Loucy (cell line): ENCODE measurements around the gene WASHC3.

Source experiments
- H2AFZ ChIP-seq: fragments of 200-600 bp; sonication (generic); 2 replicates; pipeline ENCODE4 v1.6.0; 2016; ENCODE audit warnings: antibody characterized with exemption, mild to moderate bottlenecking, low read length, moderate library complexity
- H3F3A ChIP-seq: fragments of 200-600 bp; 2 replicates; pipeline ENCODE4 v1.6.0; 2016; ENCODE audit warnings: antibody characterized with exemption, low read depth, mild to moderate bottlenecking
- H3K27me3 ChIP-seq: fragments of 200-600 bp; sonication (generic); 2 replicates; pipeline ENCODE4 v1.6.1; 2014; ENCODE audit warnings: low read length, mild to moderate bottlenecking; ENCODE audit not compliant: insufficient read depth, poor library complexity, severe bottlenecking
- H3K36me3 ChIP-seq: fragments of 200-600 bp; sonication (generic); 2 replicates; pipeline ENCODE4 v1.6.1; 2016; ENCODE audit warnings: low read length; ENCODE audit not compliant: insufficient read depth
- H3K4me1 ChIP-seq: fragments of 200-600 bp; sonication (generic); 2 replicates; pipeline ENCODE4 v1.5.1; 2014; ENCODE audit warnings: low read length, mild to moderate bottlenecking; ENCODE audit not compliant: insufficient read depth, poor library complexity, severe bottlenecking
- H3K4me2 ChIP-seq: fragments of 200-600 bp; sonication (generic); 2 replicates; pipeline ENCODE4 v1.6.0; 2014; ENCODE audit warnings: antibody characterized with exemption, low read length, low read depth, mild to moderate bottlenecking; ENCODE audit not compliant: poor library complexity, severe bottlenecking
- H3K4me3 ChIP-seq: fragments of 200-600 bp; sonication (generic); 2 replicates; pipeline ENCODE4 v1.5.1; 2014; ENCODE audit warnings: low read length, mild to moderate bottlenecking, mixed read lengths; ENCODE audit not compliant: poor library complexity, severe bottlenecking
- H3K79me2 ChIP-seq: fragments of 200-600 bp; sonication (generic); 2 replicates; pipeline ENCODE4 v1.6.1; 2014; ENCODE audit warnings: low read length; ENCODE audit not compliant: insufficient read depth
- H3K9ac ChIP-seq: fragments of 200-600 bp; sonication (generic); 2 replicates; pipeline ENCODE4 v1.6.0; 2014; ENCODE audit warnings: mild to moderate bottlenecking, low read depth, low read length, moderate library complexity; ENCODE audit not compliant: poor library complexity, severe bottlenecking
- H3K9me2 ChIP-seq: fragments of 200-600 bp; sonication (generic); replicated peaks from 2 replicates; pipeline ENCODE4 v1.6.1; 2016; ENCODE audit warnings: low read depth, low read length, mixed read lengths
- H3K9me3 ChIP-seq: fragments of 200-600 bp; sonication (generic); 2 replicates; pipeline ENCODE4 v1.6.1; 2014; ENCODE audit warnings: mild to moderate bottlenecking, antibody characterized with exemption, low read length, low read depth; ENCODE audit not compliant: insufficient read depth
- H4K20me1 ChIP-seq: fragments of 200-600 bp; sonication (generic); 2 replicates; pipeline ENCODE4 v1.6.0; 2014; ENCODE audit warnings: antibody characterized with exemption, low read length, mild to moderate bottlenecking; ENCODE audit not compliant: insufficient read depth, poor library complexity, severe bottlenecking
- CTCF ChIP-seq: fragments of 200-600 bp; sonication (generic); conservative IDR thresholded peaks from 2 replicates; pipeline ENCODE4 v1.5.1; 2014; ENCODE audit warnings: mild to moderate bottlenecking, antibody characterized with exemption, low read length
- EZH2phosphoT487 ChIP-seq: fragments of 200-600 bp; IDR thresholded peaks from 2 replicates; pipeline ENCODE4 v1.6.1; 2018; ENCODE audit warnings: antibody characterized with exemption, mild to moderate bottlenecking, moderate library complexity, borderline replicate concordance

WASHC3 gene

GRCh38 chr12:101968770-101969169, 93.0 kb downstream of the WASHC3 start:
- Histone ChIP-seq H3K9me3 (no peaks in the 10 kb centered on the region), H3K36me3 (no peaks in the 10 kb centered on the region), H3F3A (no peaks in the 10 kb centered on the region), H3K4me2 (no peak overlapping the region), H4K20me1 (no peaks in the 10 kb centered on the region), H3K4me3 (no peak overlapping the region), H3K9ac (no peak overlapping the region), H3K79me2 (no peaks in the 10 kb centered on the region), H2AFZ (no peak overlapping the region), H3K4me1 (peaks cover 2% of the 10 kb centered on the region), H3K9me2 (no peaks in the 10 kb centered on the region), H3K27me3 (no peaks in the 10 kb centered on the region)
- TF ChIP-seq CTCF (no peak), EZH2phosphoT487 (no peak)

- H4K20me1 ChIP-seq, result no peaks in the 10 kb centered on the region
- no peaks in the 10 kb centered on the region for H3K9me2 ChIP-seq
- no peaks in the 10 kb centered on the region for H3K9me3 ChIP-seq
- no peaks in the 10 kb centered on the region for H3K36me3 ChIP-seq
- no peak overlapping the region for H3K4me2 ChIP-seq
- H3F3A ChIP-seq, result no peaks in the 10 kb centered on the region
- H3K4me1 ChIP-seq, result peaks cover 4% of the 10 kb centered on the region
- TF ChIP-seq EZH2phosphoT487, result no peak
- TF ChIP-seq CTCF, result no peak
- H3K9ac ChIP-seq, result no peak overlapping the region
- H3K79me2 ChIP-seq, result no peaks in the 10 kb centered on the region
- H3K27me3 ChIP-seq, result no peaks in the 10 kb centered on the region
- no peak overlapping the region for H2AFZ ChIP-seq
- no peak overlapping the region for H3K4me3 ChIP-seq
Measured at GRCh38 chr12:101967506-101967905, 94.3 kb downstream of the WASHC3 start.

GRCh38 chr12:101966496-101966895, 95.3 kb downstream of the WASHC3 start:
- Histone ChIP-seq H3K4me2 (no peak overlapping the region), H3K36me3 (no peaks in the 10 kb centered on the region), H3K4me3 (no peak overlapping the region), H2AFZ (no peak overlapping the region), H3K9me3 (no peaks in the 10 kb centered on the region), H3K4me1 (peaks cover 4% of the 10 kb centered on the region), H3F3A (no peaks in the 10 kb centered on the region), H3K9ac (no peak overlapping the region), H3K79me2 (no peaks in the 10 kb centered on the region), H3K9me2 (no peaks in the 10 kb centered on the region), H4K20me1 (no peaks in the 10 kb centered on the region), H3K27me3 (no peaks in the 10 kb centered on the region)
- TF ChIP-seq EZH2phosphoT487 (no peak), CTCF (no peak)
